Keratinocyte (primary cell): ENCODE measurements around the gene ELK3. TPM values are rescaled to one million over a fixed set of nuclear protein-coding genes. Genes with fewer than 3 reads are reported as not detected.

Source experiments
- DNase-seq: peaks from one replicate; pipeline ENCODE4 v3.0.0-alpha.2; 2011; ENCODE audit warnings: low read depth, missing footprints, low spot score
- FAIRE-seq: peaks from 2 replicates; lab custom pipeline; 2011; peaks lifted over from hg19 to GRCh38; lab: Jason Lieb, UNC
- H2AFZ ChIP-seq: 2 replicates; pipeline ENCODE4 v1.6.0; 2012; ENCODE audit warnings: low read length, control low read depth, inconsistent platforms; ENCODE audit not compliant: control insufficient read depth
- H3K27ac ChIP-seq: 2 replicates; pipeline ENCODE4 v1.5.1; 2011; ENCODE audit warnings: low read length; ENCODE audit not compliant: control insufficient read depth, insufficient read depth
- H3K27me3 ChIP-seq: 3 replicates; pipeline ENCODE4 v1.6.0; 2011; ENCODE audit warnings: low read length; ENCODE audit not compliant: control insufficient read depth, insufficient read depth; ENCODE audit errors: extremely low read depth
- H3K36me3 ChIP-seq, 2 experiments: 2 replicates in 1 of 2; 3 replicates in 1 of 2; pipeline ENCODE4 v1.5.1; 2011; ENCODE audit warnings: low read length in 2 of 2, mild to moderate bottlenecking in 1 of 2; ENCODE audit not compliant: control insufficient read depth in 2 of 2, insufficient read depth in 2 of 2; ENCODE audit errors: extremely low read depth in 1 of 2
- H3K4me1 ChIP-seq: 3 replicates; pipeline ENCODE4 v1.5.1; 2011; ENCODE audit warnings: low read length; ENCODE audit not compliant: control insufficient read depth, insufficient read depth; ENCODE audit errors: extremely low read depth
- H3K4me2 ChIP-seq: 3 replicates; pipeline ENCODE4 v1.6.0; 2011; ENCODE audit warnings: low read depth, low read length; ENCODE audit not compliant: control insufficient read depth, insufficient read depth; ENCODE audit errors: extremely low read depth
- H3K4me3 ChIP-seq, 3 experiments: fragments of 200-600 bp in 1 of 3; sonication (generic) in 1 of 3; 2 replicates in 2 of 3; 3 replicates in 1 of 3; pipeline ENCODE4 v1.5.1; 2011 to 2016; ENCODE audit warnings: low read length in 3 of 3, mild to moderate bottlenecking in 3 of 3, control low read depth in 2 of 3, inconsistent platforms in 1 of 3, low read depth in 1 of 3, mixed read lengths in 1 of 3, mixed run types in 1 of 3, moderate library complexity in 1 of 3; ENCODE audit not compliant: control insufficient read depth in 2 of 3, insufficient read depth in 2 of 3; ENCODE audit errors: extremely low read depth in 1 of 3
- H3K79me2 ChIP-seq: 2 replicates; pipeline ENCODE4 v1.6.0; 2012; ENCODE audit warnings: low read length; ENCODE audit not compliant: control insufficient read depth, insufficient read depth
- H3K9ac ChIP-seq: 3 replicates; pipeline ENCODE4 v1.6.0; 2011; ENCODE audit warnings: low read length; ENCODE audit not compliant: control insufficient read depth, insufficient read depth; ENCODE audit errors: extremely low read depth
- H3K9me1 ChIP-seq: 3 replicates; pipeline ENCODE4 v1.6.0; 2011; ENCODE audit warnings: low read length; ENCODE audit not compliant: control insufficient read depth, insufficient read depth; ENCODE audit errors: extremely low read depth
- H3K9me3 ChIP-seq: 2 replicates; pipeline ENCODE4 v1.5.1; 2012; ENCODE audit warnings: low read depth, low read length; ENCODE audit not compliant: control insufficient read depth
- H4K20me1 ChIP-seq: 3 replicates; pipeline ENCODE4 v1.6.0; 2011; ENCODE audit warnings: low read length; ENCODE audit not compliant: control insufficient read depth, insufficient read depth; ENCODE audit errors: extremely low read depth
- CTCF ChIP-seq, 3 experiments: IDR thresholded peaks in 1 of 3; conservative IDR thresholded peaks in 1 of 3; optimal IDR thresholded peaks in 1 of 3; 2 replicates in 2 of 3; 3 replicates in 1 of 3; pipeline versions ENCODE3 to v1.5.1; 2011; ENCODE audit warnings: low read length in 3 of 3, mild to moderate bottlenecking in 3 of 3, moderate library complexity in 2 of 3, control low read depth in 1 of 3, inconsistent platforms in 1 of 3; ENCODE audit not compliant: insufficient read depth in 2 of 3; ENCODE audit errors: extremely low read depth in 1 of 3
- EZH2 ChIP-seq: IDR thresholded peaks from one replicate; pipeline ENCODE4 v1.6.1; 2012; ENCODE audit warnings: inconsistent platforms, mild to moderate bottlenecking, low read length, moderate library complexity
- dilution Hi-C: fragments of 300-500 bp; cut with MboI; formaldehyde crosslinking; loops from one replicate; pipeline ENCODE4 v1.7.0; 2020; ENCODE audit warnings: low sequenced_read_pairs; ENCODE audit not compliant: extremely low pct_ligation_motif_present
- polyA plus RNA-seq, 5 experiments: library from polyadenylated mRNA; depleted of rRNA in 3 of 5; stranded (reverse) in 3 of 5; stranded (forward) in 1 of 5; unstranded in 1 of 5; fragments of >200 nt; gene quantifications; 1 replicate in 1 of 5; 2 replicates in 3 of 5; 3 replicates in 1 of 5; pipeline versions ENCODE4 v1.2.1 to v1.2.3, GENCODE V29; 2011 to 2012; ENCODE audit warnings: missing spikeins in 2 of 5, low read depth in 1 of 5, low replicate concordance in 1 of 5

The ELK3 gene
- polyA plus RNA-seq, 1 donor (not counting 4 experiments of a cell fraction or from before 2014, with no cell fraction given): 28.2 TPM

GRCh38 chr12:96170328-96170727 is 23.8 kb upstream of the ELK3 start:
- dilution Hi-C loops: no loop called here
- H3K27me3 ChIP-seq: no peaks in the 10 kb centered on the region
- no peaks in the 10 kb centered on the region for H3K79me2 ChIP-seq
- H3K9me1 ChIP-seq: no peaks in the 10 kb centered on the region
- FAIRE-seq: no peak
- H2AFZ ChIP-seq: no peak overlapping the region
- H3K36me3 ChIP-seq: no peaks in the 10 kb centered on the region
- H3K9ac ChIP-seq: no peak overlapping the region
- DNase-seq: no peak
- no peaks in the 10 kb centered on the region for H4K20me1 ChIP-seq
- no peak for TF ChIP-seq EZH2
- TF ChIP-seq CTCF (optimal IDR thresholded peaks at IDR 0.05 in 1 of 3, IDR thresholded peaks at IDR 0.05 in 1 of 3, conservative IDR thresholded peaks at IDR 0.05 in 1 of 3; ENCODE audit: extremely low read depth in 1 of 3, insufficient read depth in 2 of 3, low read length in 3 of 3): no peak
- no peaks in the 10 kb centered on the region for H3K9me3 ChIP-seq
- no peaks in the 10 kb centered on the region for H3K4me1 ChIP-seq
- no peak overlapping the region for H3K4me3 ChIP-seq
- H3K4me2 ChIP-seq: no peak overlapping the region
- no peak overlapping the region for H3K27ac ChIP-seq

GRCh38 chr12:96170762-96171161 is 23.4 kb upstream of the ELK3 start:
- H3K9me1 ChIP-seq: no peaks in the 10 kb centered on the region
- dilution Hi-C loops: no loop called here
- H3K9ac ChIP-seq: no peak overlapping the region
- no peak overlapping the region for H3K4me2 ChIP-seq
- FAIRE-seq (no peak), DNase-seq (no peak)
- H3K4me3 ChIP-seq: no peak overlapping the region
- no peaks in the 10 kb centered on the region for H4K20me1 ChIP-seq
- no peaks in the 10 kb centered on the region for H3K27me3 ChIP-seq
- TF ChIP-seq CTCF (optimal IDR thresholded peaks at IDR 0.05 in 1 of 3, IDR thresholded peaks at IDR 0.05 in 1 of 3, conservative IDR thresholded peaks at IDR 0.05 in 1 of 3; ENCODE audit: extremely low read depth in 1 of 3, insufficient read depth in 2 of 3, low read length in 3 of 3) (no peak), EZH2 (no peak)
- H3K4me1 ChIP-seq: no peaks in the 10 kb centered on the region
- no peaks in the 10 kb centered on the region for H3K79me2 ChIP-seq
- no peaks in the 10 kb centered on the region for H3K9me3 ChIP-seq
- H2AFZ ChIP-seq: no peak overlapping the region
- H3K36me3 ChIP-seq: no peaks in the 10 kb centered on the region
- H3K27ac ChIP-seq: no peak overlapping the region
